Measurements from ENCODE around the gene HSF2BP. TPM values are rescaled to one million over a fixed set of nuclear protein-coding genes. Genes with fewer than 3 reads are reported as not detected.

The HSF2BP gene
- total RNA-seq, 1 donor from 2014 or later, result 0.26 TPM

Other genes with a start within 250 kb of the HSF2BP start
- gene SIK1, start 232.4 kb downstream of the HSF2BP start, total RNA-seq, result 0.26 and 10.2 TPM in 2 replicates
- 22.1 and 25.2 TPM in 2 replicates for gene RRP1B, start 72 bp upstream of the HSF2BP start, total RNA-seq
- gene PDXK, start 59.6 kb upstream of the HSF2BP start, total RNA-seq, result 20.5 and 35.5 TPM in 2 replicates
- gene CSTB, start 116.8 kb upstream of the HSF2BP start, total RNA-seq, result 15.4 and 17.6 TPM in 2 replicates
- 12.6 and 15.6 TPM in 2 replicates for gene RRP1, start 130.1 kb upstream of the HSF2BP start, total RNA-seq
- 34.4 and 46.8 TPM in 2 replicates for gene AGPAT3, start 205.7 kb upstream of the HSF2BP start, total RNA-seq

All from dermis microvascular lymphatic vessel endothelial cell (primary cell).